CD4-positive, alpha-beta T cell treated with Interleukin-15 for 1 hour (primary cell): Measurements from ENCODE around the gene CELSR2.
A peak's percentile ranks its signal among the peaks of the same experiment; 100 is the strongest.
"Not testable (repeated sequence)": the region's sequence is repeated elsewhere in the genome, so short reads cannot be mapped to it uniquely, and the experiment has no call there.

Experiments
- DNase-seq: peaks from one replicate; pipeline ENCODE4 v3.0.0-alpha.2; 2020

CELSR2 gene

GRCh38 chr1:109281680-109282496, 32.5 kb downstream of the CELSR2 start:
- DNase-seq = peak; percentile 33

DNA sequence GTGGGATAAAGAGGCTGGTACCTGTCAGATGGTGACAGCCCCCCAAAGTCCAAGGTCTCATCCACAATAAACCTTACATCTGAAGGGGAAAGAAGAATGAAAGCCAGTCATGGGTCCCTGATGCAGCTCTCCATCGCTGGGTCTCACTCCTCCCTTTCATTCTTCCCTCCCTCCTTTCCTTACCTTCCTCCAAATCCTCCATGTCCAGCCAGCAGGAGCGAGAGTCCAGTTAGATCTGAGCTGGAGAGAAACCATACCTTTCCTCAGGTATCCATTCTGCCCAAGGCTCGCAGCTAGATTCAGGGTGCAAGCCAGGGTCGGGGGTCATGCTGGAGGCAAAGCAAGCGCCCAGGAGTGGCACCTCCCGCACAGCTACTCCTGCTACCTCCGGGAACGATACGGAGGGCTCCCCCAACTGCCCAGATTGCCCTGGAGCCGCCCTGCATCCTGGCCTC, 33.2 kb downstream of the CELSR2 start:
- no peak for DNase-seq

- peak; percentile 85 for DNase-seq
Observed at GRCh38 chr1:109282952-109283747, 33.8 kb downstream of the CELSR2 start, which contains the start of gene PSRC1. TSS of gene PSRC1 (minus strand) at chr1:109283145.

- DNase-seq = no peak
Observed at GRCh38 chr1:109283748-109284600, 34.6 kb downstream of the CELSR2 start.

- not testable (repeated sequence) for DNase-seq
Observed at GRCh38 chr1:109286762-109287161, 37.4 kb downstream of the CELSR2 start.

- no peak for DNase-seq
Observed at GRCh38 chr1:109290137-109290536, 40.8 kb downstream of the CELSR2 start.

DNA sequence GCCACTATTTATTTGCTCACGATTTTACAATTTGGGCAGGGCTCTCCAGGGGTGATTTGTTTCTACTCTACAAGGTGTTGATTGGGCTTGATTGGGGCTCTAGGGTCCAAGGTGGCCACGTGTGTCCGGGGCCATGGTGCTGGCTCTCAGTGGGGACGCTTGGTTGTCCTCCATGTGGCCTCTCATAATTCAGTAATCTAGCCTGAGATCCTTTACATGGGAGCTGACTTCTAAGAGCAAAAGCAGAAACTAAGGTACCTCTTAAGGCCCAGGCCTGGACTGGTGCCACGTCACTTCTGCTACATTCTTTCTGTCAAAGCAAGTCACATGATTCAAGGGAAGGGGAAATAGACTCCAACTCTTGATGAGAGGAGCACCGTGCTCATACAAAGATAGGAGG, 41.7 kb downstream of the CELSR2 start:
- DNase-seq = peak; percentile 46

- no peak for DNase-seq
Observed at GRCh38 chr1:109292364-109292763, 43.0 kb downstream of the CELSR2 start.

GRCh38 chr1:109293026-109293425, 43.7 kb downstream of the CELSR2 start:
- DNase-seq = no peak

DNA sequence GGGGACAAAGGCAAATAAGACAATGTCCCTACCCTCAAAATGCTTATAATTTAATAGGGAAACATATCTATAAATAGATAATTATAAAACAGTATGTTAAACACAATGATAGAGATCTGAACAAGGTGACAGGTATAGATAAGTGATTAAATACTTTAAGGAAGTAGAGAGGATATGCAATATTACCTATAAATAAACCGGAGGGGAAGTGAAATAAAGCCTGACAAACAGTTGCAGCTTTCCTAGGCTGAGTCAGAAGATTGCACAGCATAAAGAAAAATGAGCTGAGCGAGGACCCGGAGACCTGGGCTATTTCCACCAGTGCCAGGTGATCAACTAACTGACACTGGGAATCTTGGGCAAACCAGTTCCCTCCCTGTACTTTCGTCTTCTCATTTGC, 45.1 kb downstream of the CELSR2 start:
- DNase-seq = no peak

- DNase-seq = no peak
Observed at GRCh38 chr1:109295712-109296415, 46.5 kb downstream of the CELSR2 start.

- DNase-seq = no peak
Observed at GRCh38 chr1:109296782-109297181, 47.4 kb downstream of the CELSR2 start.

- DNase-seq = no peak
Observed at GRCh38 chr1:109298666-109299557, 49.6 kb downstream of the CELSR2 start.

DNA sequence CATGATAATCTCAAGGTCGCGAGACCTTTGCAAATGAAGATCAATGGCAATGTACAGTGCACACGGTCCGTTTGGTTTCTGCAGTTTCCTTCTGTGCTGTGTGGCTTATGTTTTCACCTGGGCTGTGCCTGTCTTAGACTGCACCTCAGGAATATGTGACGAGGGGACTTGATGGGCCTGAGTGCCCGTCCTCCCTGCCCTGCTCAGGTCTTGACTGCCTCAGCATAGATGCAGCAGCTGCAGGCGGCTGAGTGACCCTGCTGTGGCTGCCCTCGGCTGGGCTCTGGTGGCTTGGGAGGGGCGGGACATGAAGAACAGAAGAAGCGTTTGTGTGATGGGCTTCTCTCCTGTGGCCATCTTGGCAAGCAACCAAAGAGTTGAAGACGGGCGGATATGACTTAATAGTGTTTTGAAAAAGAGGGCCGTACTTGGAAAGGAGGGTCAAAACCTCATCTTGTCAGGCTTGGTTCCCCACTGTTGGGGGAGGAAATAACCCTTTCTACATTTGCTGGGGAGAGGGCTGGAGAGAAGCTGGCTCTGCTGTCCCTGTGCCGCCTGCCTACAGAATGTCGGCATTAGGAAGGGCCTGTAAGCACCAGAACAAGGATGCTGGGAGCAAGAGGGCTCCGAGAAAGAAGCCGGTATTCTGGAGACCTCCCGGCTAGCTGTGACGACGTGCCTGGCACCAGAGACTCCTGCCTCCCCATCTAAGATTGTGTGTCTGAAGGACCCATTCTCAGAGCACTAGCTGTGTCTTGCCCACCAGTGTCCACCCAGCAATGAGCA, 50.4 kb downstream of the CELSR2 start:
- DNase-seq = no peak

- DNase-seq = no peak
Observed at GRCh38 chr1:109300650-109301151, 51.4 kb downstream of the CELSR2 start.

DNA sequence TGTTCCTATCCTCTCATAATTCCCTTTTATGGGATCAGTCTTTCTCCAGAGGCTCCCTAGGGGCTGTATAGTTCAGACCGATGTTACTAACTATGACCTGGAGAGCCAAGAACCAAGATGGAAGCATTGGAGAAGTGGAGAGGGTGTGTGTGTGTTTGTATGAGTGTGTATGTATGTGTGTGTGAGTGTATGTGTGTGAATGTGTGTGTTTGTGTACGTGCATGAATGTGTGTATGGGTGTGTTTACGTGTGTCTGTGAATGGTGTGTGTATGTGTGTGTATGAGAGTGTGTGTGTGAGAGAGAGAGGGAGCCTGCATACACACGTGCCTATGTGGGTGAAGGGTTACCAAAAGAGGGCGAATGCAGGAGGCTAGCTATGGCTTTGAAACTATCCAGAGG, 52.5 kb downstream of the CELSR2 start:
- DNase-seq = no peak

DNA sequence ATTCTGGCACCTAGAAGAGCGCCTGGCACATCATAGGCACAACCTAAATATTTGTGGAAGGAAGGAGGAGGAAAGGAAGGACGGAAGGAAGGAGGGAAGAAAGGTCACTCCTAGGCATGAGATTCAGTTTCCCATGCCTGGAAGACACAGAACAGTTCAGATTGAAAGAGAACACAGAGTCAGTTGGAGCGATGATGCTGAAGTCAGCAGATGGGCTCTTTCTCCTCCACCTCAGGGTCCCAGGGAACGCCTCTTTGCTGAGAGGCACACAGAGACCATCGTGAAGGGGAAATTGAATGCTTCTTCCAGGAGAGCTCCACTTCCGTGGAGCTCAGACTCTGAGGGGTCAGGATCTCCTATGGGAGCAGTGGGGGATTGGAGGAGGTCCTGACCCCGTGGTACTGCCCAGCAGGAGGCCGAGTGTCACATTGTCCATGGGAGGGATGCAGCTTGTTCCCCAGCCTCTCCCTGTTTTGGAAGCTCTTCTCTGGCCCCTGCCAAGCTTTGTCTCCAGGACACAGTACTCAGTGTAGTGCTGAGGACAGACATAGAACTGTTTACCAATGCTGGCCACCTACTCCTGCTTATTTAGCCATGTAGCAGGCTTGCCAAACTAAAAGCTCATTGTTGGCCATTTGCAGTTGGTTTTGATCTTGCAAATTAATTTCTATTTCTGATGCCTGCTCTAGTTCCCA, 55.0 kb downstream of the CELSR2 start:
- no peak for DNase-seq

DNA sequence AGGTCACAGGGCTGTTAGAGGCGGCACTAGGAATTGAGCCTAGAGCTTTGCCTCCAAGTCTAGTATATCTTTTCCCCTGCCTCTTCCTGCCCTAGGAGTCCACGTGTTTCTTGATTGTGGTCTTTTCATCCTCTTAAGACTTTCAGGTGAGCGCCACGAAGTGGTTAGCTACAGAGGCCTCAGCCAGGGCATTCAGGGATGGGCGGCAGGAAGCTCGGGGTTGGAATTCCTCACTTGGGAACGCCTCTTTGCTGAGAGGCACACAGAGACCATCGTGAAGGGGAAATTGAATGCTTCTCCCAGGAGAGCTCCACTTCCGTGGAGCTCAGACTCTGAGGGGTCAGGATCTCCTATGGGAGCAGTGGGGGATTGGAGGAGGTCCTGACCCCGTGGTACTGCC, 56.7 kb downstream of the CELSR2 start:
- not testable (repeated sequence) for DNase-seq

GRCh38 chr1:109306832-109307273, 57.5 kb downstream of the CELSR2 start, which contains the start of gene MYBPHL:
TSS of gene MYBPHL (minus strand) at chr1:109307011. CDS start at chr1:109306991, 20 bp downstream.
- DNase-seq = no peak
